HCT116 (cell line): Measurements from ENCODE around the gene THSD4. TPM values are rescaled to one million over a fixed set of nuclear protein-coding genes. Genes with fewer than 3 reads are reported as not detected.

Source experiments
- ATAC-seq: fragments of 200-7000 bp; cut with Tn5 transposase; 2 replicates; pipeline ENCODE4 v1.9.1; 2020; ENCODE audit warnings: mild to moderate bottlenecking, moderate library complexity
- BruUV-seq: library from RNA; stranded (reverse); fragments of 400-500 nt; replicated peaks from 2 replicates; lab custom pipeline; 2021; lab: Mats Ljungman, UMichigan
- CTCF ChIA-PET: fragments of 300-600 bp; sonication (Branson Sonifier 250); formaldehyde crosslinking; loops from one replicate; lab custom pipeline; 2021; ENCODE audit warnings: antibody characterized with exemption; lab: Charles Lee
- POLR2A ChIA-PET: fragments of 300-600, 350-600 bp; sonication (Branson Sonifier 250); formaldehyde crosslinking; loops from one replicate; lab custom pipeline; 2021; ENCODE audit warnings: antibody characterized with exemption; lab: Charles Lee
- RAD21 ChIA-PET, 2 experiments: fragments of 300-600 bp; sonication (Branson Sonifier 250); formaldehyde crosslinking; loops; one replicate each; lab custom pipeline; 2023; ENCODE audit warnings: low total read pairs in 2 of 2; ENCODE audit not compliant: uncharacterized antibody in 2 of 2, unreplicated experiment in 2 of 2, low non-redundant PET in 1 of 2; lab: Charles Lee
- DNase-seq: peaks from one replicate; pipeline ENCODE4 v3.0.0-alpha.2; 2010; ENCODE audit warnings: low read depth, low spot score
- H2AFZ ChIP-seq: fragments of 200-600 bp; shearing (Covaris generic), sonication (generic); 2 replicates; pipeline ENCODE4 v1.6.1; 2017; ENCODE audit warnings: low read depth, mixed run types, mixed read lengths, antibody characterized with exemption, low read length; ENCODE audit not compliant: poor library complexity, severe bottlenecking
- H3K27ac ChIP-seq: 2 replicates; pipeline ENCODE4 v1.5.1; 2012; ENCODE audit warnings: low read depth, low read length
- H3K27me3 ChIP-seq: fragments of 200-600 bp; sonication (generic); 2 replicates; pipeline ENCODE4 v1.6.1; 2016; ENCODE audit warnings: mixed run types, low read length, mixed read lengths; ENCODE audit not compliant: insufficient read depth
- H3K36me3 ChIP-seq, 2 experiments: fragments of 200-500 bp in 1 of 2; fragments of 200-600 bp in 1 of 2; sonication (Bioruptor generic) in 1 of 2; sonication (generic) in 1 of 2; 2 replicates each; pipeline versions ENCODE4 v1.5.1 to v1.6.1; 2014 to 2016; ENCODE audit warnings: low read length in 2 of 2, inconsistent platforms in 1 of 2, mixed read lengths in 1 of 2, mixed run types in 1 of 2; ENCODE audit not compliant: insufficient read depth in 2 of 2, control insufficient read depth in 1 of 2
- H3K4me1 ChIP-seq, 2 experiments: fragments of 200-600 bp in 1 of 2; sonication (generic) in 1 of 2; 2 replicates each; pipeline versions ENCODE4 v1.5.1 to v1.6.1; 2012 to 2017; ENCODE audit warnings: low read length in 2 of 2, inconsistent platforms in 1 of 2, mild to moderate bottlenecking in 1 of 2, mixed read lengths in 1 of 2, mixed run types in 1 of 2, moderate library complexity in 1 of 2; ENCODE audit not compliant: insufficient read depth in 2 of 2, control insufficient read depth in 1 of 2
- H3K4me2 ChIP-seq: fragments of 200-600 bp; sonication (generic); 2 replicates; pipeline ENCODE4 v1.6.1; 2017; ENCODE audit warnings: mixed run types, low read length, mixed read lengths
- H3K4me3 ChIP-seq, 2 experiments: fragments of 200-600 bp in 1 of 2; sonication (generic) in 1 of 2; replicated peaks in 1 of 2; 2 replicates each; pipeline ENCODE4 v1.5.1; 2011 to 2016; ENCODE audit warnings: low read length in 2 of 2, control low read depth in 1 of 2, low read depth in 1 of 2, mild to moderate bottlenecking in 1 of 2, mixed read lengths in 1 of 2, mixed run types in 1 of 2
- H3K79me2 ChIP-seq: fragments of 200-600 bp; sonication (generic); 2 replicates; pipeline ENCODE4 v1.6.1; 2017; ENCODE audit warnings: mild to moderate bottlenecking, mixed run types, low read length, moderate library complexity, mixed read lengths; ENCODE audit not compliant: insufficient read depth
- H3K9ac ChIP-seq: fragments of 200-600 bp; sonication (generic); 2 replicates; pipeline ENCODE4 v1.6.1; 2016; ENCODE audit warnings: low read length, mixed read lengths
- H3K9me2 ChIP-seq: fragments of 200-600 bp; sonication (generic), shearing (Covaris generic); 2 replicates; pipeline ENCODE4 v1.6.1; 2017; ENCODE audit warnings: mixed run types, mild to moderate bottlenecking, moderate library complexity; ENCODE audit not compliant: insufficient read depth
- H3K9me3 ChIP-seq, 2 experiments: fragments of 200-500 bp in 1 of 2; fragments of 200-600 bp in 1 of 2; sonication (Bioruptor generic) in 1 of 2; sonication (generic) in 1 of 2; 2 replicates each; pipeline ENCODE4 v1.6.1; 2014 to 2017; ENCODE audit warnings: low read length in 2 of 2, mixed read lengths in 2 of 2, inconsistent platforms in 1 of 2, low read depth in 1 of 2, mild to moderate bottlenecking in 1 of 2, mixed run types in 1 of 2, moderate library complexity in 1 of 2; ENCODE audit not compliant: control insufficient read depth in 1 of 2, insufficient read depth in 1 of 2
- H4K20me1 ChIP-seq: fragments of 200-600 bp; sonication (generic), shearing (Covaris generic); 2 replicates; pipeline ENCODE4 v1.6.1; 2017; ENCODE audit warnings: mixed run types, mild to moderate bottlenecking, moderate library complexity; ENCODE audit not compliant: insufficient read depth
- CBX3 ChIP-seq: IDR thresholded peaks from 2 replicates; pipeline ENCODE4 v1.6.1; 2012; ENCODE audit warnings: low read depth
- CTCF ChIP-seq, 3 experiments: fragments of 200-600 bp in 1 of 3; sonication (generic) in 1 of 3; IDR thresholded peaks in 2 of 3; conservative IDR thresholded peaks in 1 of 3; 2 replicates each; pipeline ENCODE4 v1.5.1; 2012 to 2017; ENCODE audit warnings: low read depth in 2 of 3, low read length in 2 of 3, antibody characterized with exemption in 1 of 3, borderline replicate concordance in 1 of 3, control low read depth in 1 of 3, mild to moderate bottlenecking in 1 of 3, mixed read lengths in 1 of 3, mixed run types in 1 of 3, moderate library complexity in 1 of 3; ENCODE audit not compliant: insufficient read depth in 1 of 3
- EZH2phosphoT487 ChIP-seq: fragments of 200-600 bp; IDR thresholded peaks from 2 replicates; pipeline ENCODE4 v1.6.1; 2018; ENCODE audit warnings: antibody characterized with exemption, borderline replicate concordance
- POLR2A ChIP-seq: IDR thresholded peaks from 2 replicates; pipeline ENCODE4 v1.7.0; 2011; ENCODE audit warnings: borderline replicate concordance; ENCODE audit not compliant: insufficient read depth, insufficient read length; ENCODE audit errors: extremely low read depth
- RAD21 ChIP-seq: IDR thresholded peaks from 2 replicates; pipeline ENCODE4 v1.6.1; 2012; ENCODE audit warnings: low read depth, mild to moderate bottlenecking
- SIN3A ChIP-seq: IDR thresholded peaks from 2 replicates; pipeline ENCODE4 v1.6.1; 2012; ENCODE audit warnings: low read depth
- SRF ChIP-seq: IDR thresholded peaks from 2 replicates; pipeline ENCODE4 v1.6.1; 2012; ENCODE audit warnings: low read depth
- YY1 ChIP-seq: IDR thresholded peaks from 2 replicates; pipeline ENCODE4 v1.6.1; 2011; ENCODE audit warnings: low read length, low read depth, moderate library complexity, mild to moderate bottlenecking; ENCODE audit not compliant: insufficient replicate concordance; ENCODE audit errors: extremely low read depth
- ZNF274 ChIP-seq: fragments of 200-500 bp; sonication (Bioruptor generic); IDR thresholded peaks from 2 replicates; pipeline ENCODE4 v1.6.1; 2014; ENCODE audit warnings: mild to moderate bottlenecking, low read depth, low read length, inconsistent platforms
- intact Hi-C: fragments of 100-400 bp; cut with micrococcal nuclease; formaldehyde crosslinking; loops from 2 replicates; pipeline ENCODE4 v1.10.0; 2022
- total RNA-seq: library from RNA; stranded (reverse); gene quantifications from one replicate; pipeline ENCODE4 v1.2.1, GENCODE V29; 2021; ENCODE audit not compliant: unreplicated experiment

Gene THSD4
- total RNA-seq, 1 experiment from 2014 or later, result 30.5 TPM

- Histone ChIP-seq H2AFZ (no peak overlapping the region), H3K4me2 (no peak overlapping the region), H3K27ac (no peak overlapping the region), H3K9ac (no peak overlapping the region), H3K27me3 (no peaks in the 10 kb centered on the region), H3K4me3 (no peak overlapping the region), H3K79me2 (no peaks in the 10 kb centered on the region), H3K9me2 (no peaks in the 10 kb centered on the region), H3K9me3 (no peaks in the 10 kb centered on the region), H3K36me3 (no peaks in the 10 kb centered on the region), H3K4me1 (no peaks in the 10 kb centered on the region; a peak in 1 of 4 replicates), H4K20me1 (no peaks in the 10 kb centered on the region)
- ChIA-PET CTCF (no interaction called here), RAD21 (no interaction called here), POLR2A (no interaction called here)
- TF ChIP-seq CTCF (IDR thresholded peaks at IDR 0.05 in 2 of 3, conservative IDR thresholded peaks at IDR 0.05 in 1 of 3; ENCODE audit: borderline replicate concordance in 1 of 3, insufficient read depth in 1 of 3, low read depth in 2 of 3, low read length in 2 of 3), result no peak
- TF ChIP-seq RAD21, result no peak
- no peak for TF ChIP-seq POLR2A
- TF ChIP-seq EZH2phosphoT487, result no peak
- ATAC-seq (no peak), DNase-seq (no peak)
- intact Hi-C loops, result no loop called here
- no TSS peak for BruUV-seq
Measured at GRCh38 chr15:71396536-71397125, 281.4 kb downstream of the THSD4 start.

- Histone ChIP-seq H3K9me3 (no peaks in the 10 kb centered on the region), H3K4me3 (no peak overlapping the region), H2AFZ (no peak overlapping the region), H3K4me1 (no peaks in the 10 kb centered on the region), H3K27me3 (no peaks in the 10 kb centered on the region), H3K9me2 (no peaks in the 10 kb centered on the region), H3K36me3 (no peaks in the 10 kb centered on the region), H3K4me2 (no peak overlapping the region), H3K79me2 (no peaks in the 10 kb centered on the region), H3K27ac (no peak overlapping the region), H3K9ac (no peak overlapping the region), H4K20me1 (no peaks in the 10 kb centered on the region)
- TF ChIP-seq SIN3A (no peak), RAD21 (no peak), SRF (no peak), CBX3 (no peak), YY1 (no peak), ZNF274 (no peak)
- POLR2A ChIA-PET, result no interaction called here
- CTCF ChIA-PET, result no interaction called here
- RAD21 ChIA-PET, result no interaction called here
- DNase-seq (no peak), ATAC-seq (no peak)
- BruUV-seq, result no TSS peak
- intact Hi-C loops, result no loop called here
Measured at GRCh38 chr15:71397377-71397776, 282.1 kb downstream of the THSD4 start.
